Lung (tissue), 12 donors: ENCODE measurements around the gene DNAJC1. TPM values are rescaled to one million over a fixed set of nuclear protein-coding genes. Genes with fewer than 3 reads are reported as not detected.

Experiments used
- ATAC-seq: fragments of 200-7000 bp; cut with Tn5 transposase; one replicate; pipeline ENCODE4 v1.9.1; 2020; ENCODE audit warnings: moderate number of reproducible peaks; ENCODE audit not compliant: insufficient read depth, low FRiP score
- DNase-seq, 3 donors: peaks; one replicate each; pipeline ENCODE4 v3.0.0-alpha.2; 2013 to 2017
- H3K27ac ChIP-seq, 2 donors: one replicate each; pipeline ENCODE4 v1.5.1; 2013; ENCODE audit warnings: mild to moderate bottlenecking in 2 of 2, moderate library complexity in 2 of 2, control low read depth in 1 of 2, inconsistent platforms in 1 of 2, low read depth in 1 of 2, low read length in 1 of 2
- H3K27me3 ChIP-seq, 3 donors: one replicate each; pipeline ENCODE4 v1.5.1; 2013; ENCODE audit warnings: low read length in 2 of 3; ENCODE audit not compliant: control insufficient read depth in 3 of 3, insufficient read depth in 3 of 3
- H3K36me3 ChIP-seq, 4 donors: one replicate each; pipeline ENCODE4 v1.5.1; 2013; ENCODE audit warnings: low read length in 4 of 4, mild to moderate bottlenecking in 1 of 4, moderate library complexity in 1 of 4; ENCODE audit not compliant: control insufficient read depth in 4 of 4, insufficient read depth in 4 of 4
- H3K4me1 ChIP-seq, 5 donors: one replicate each; pipeline ENCODE4 v1.5.1; 2013; ENCODE audit warnings: low read length in 5 of 5, mild to moderate bottlenecking in 2 of 5, moderate library complexity in 1 of 5; ENCODE audit not compliant: control insufficient read depth in 5 of 5, insufficient read depth in 5 of 5
- H3K4me3 ChIP-seq: one replicate; pipeline ENCODE4 v1.5.1; 2013; ENCODE audit warnings: mild to moderate bottlenecking, control low read depth, moderate library complexity
- H3K9ac ChIP-seq, 2 donors: one replicate each; pipeline ENCODE4 v1.5.1; 2013; ENCODE audit warnings: low read length in 2 of 2, control low read depth in 1 of 2; ENCODE audit not compliant: insufficient read depth in 1 of 2
- H3K9me3 ChIP-seq, 4 donors: one replicate each; pipeline ENCODE4 v1.5.1; 2013; ENCODE audit warnings: low read length in 3 of 4, mild to moderate bottlenecking in 1 of 4, moderate library complexity in 1 of 4; ENCODE audit not compliant: control insufficient read depth in 4 of 4, insufficient read depth in 3 of 4
- WGBS, 2 donors: extraction: QIAGEN DNeasy Blood & Tissue Kit; methylation state at CpG; one replicate each; pipeline ENCODE4 v1.1.7; 2013; 5-methylcytosine and 5-hydroxymethylcytosine counted together
- polyA plus RNA-seq, 2 donors: library from polyadenylated mRNA; stranded (reverse); fragments of 200-250 nt; gene quantifications; one replicate each; pipeline ENCODE4 v1.2.1, GENCODE V29; 2013
- total RNA-seq, 2 donors: library from RNA; depleted of rRNA in 1 of 2; stranded (reverse); fragments of >200 nt in 1 of 2; gene quantifications; one replicate each; pipeline ENCODE4 v1.2.1, GENCODE V29; 2014 to 2021
- TF ChIP-seq, protein P1 (sequence below): IDR thresholded peaks from 2 replicates; pipeline ENCODE4 v1.5.1; 2012; ENCODE audit warnings: mild to moderate bottlenecking; ENCODE audit errors: control extremely low read depth, extremely low read depth
- donor health status: control.
- donor health status: control.
- donor health status: Bipolar disorder and iron deficiency.
- donor health status: healthy.
- donor health status: DM: yes; HTN: yes; CAD: no.

DNAJC1 gene
- total and polyA plus RNA-seq, 4 donors: 31.0 to 38.2 (median 35.6) TPM

DNA sequence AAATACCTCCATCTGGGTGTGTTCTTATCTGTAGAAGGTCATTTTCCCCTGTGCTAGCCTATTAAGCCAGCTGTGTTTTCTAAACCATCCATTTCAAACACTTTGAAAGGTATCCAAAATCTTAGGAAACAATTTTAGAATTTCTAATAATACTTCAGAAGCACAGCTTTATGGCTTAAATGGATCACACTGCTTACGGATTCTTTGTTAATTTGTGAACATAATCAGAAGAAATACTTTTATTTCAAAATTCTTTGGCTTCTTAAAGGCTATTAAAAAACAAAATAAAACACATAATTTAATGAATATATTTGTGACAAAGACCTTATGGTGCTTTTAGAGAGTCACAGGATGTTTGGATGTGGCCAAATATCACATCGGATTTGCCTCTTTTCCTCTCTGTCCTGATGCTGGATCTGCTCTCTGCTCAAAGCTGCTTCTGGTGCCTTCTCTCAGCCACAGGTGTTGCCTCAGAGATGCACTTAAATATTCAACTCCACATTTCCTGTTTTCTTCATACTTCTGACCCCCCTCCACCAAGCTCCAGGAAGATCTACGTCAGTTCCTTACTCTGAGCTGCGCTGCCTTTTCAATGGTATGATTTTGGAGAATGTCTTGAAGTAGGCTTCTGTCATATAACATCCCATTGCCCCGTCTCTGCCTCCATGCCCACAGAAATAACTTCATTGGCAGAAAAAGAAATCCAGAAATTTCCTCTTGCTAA lies 238.9 kb downstream of the DNAJC1 start:
- Histone ChIP-seq H3K4me3 (no peak overlapping the region), H3K9me3 (no peaks in the 10 kb centered on the region), H3K27ac (no peak overlapping the region), H3K9ac (no peak overlapping the region), H3K36me3 (peaks cover 0 to 4% (median 0%) of the 10 kb centered on the region in 4 donors), H3K4me1 (peaks cover 0 to 13% (median 0%) of the 10 kb centered on the region in 5 donors), H3K27me3 (no peaks in the 10 kb centered on the region)
- DNase-seq (peak in 2 of 3 donors; percentile 65 to 70), ATAC-seq (no peak)
- 61 to 84% methylated on average over 5 of the region's 5 CpGs for WGBS, 2 donors
- TF ChIP-seq, protein P1, sequence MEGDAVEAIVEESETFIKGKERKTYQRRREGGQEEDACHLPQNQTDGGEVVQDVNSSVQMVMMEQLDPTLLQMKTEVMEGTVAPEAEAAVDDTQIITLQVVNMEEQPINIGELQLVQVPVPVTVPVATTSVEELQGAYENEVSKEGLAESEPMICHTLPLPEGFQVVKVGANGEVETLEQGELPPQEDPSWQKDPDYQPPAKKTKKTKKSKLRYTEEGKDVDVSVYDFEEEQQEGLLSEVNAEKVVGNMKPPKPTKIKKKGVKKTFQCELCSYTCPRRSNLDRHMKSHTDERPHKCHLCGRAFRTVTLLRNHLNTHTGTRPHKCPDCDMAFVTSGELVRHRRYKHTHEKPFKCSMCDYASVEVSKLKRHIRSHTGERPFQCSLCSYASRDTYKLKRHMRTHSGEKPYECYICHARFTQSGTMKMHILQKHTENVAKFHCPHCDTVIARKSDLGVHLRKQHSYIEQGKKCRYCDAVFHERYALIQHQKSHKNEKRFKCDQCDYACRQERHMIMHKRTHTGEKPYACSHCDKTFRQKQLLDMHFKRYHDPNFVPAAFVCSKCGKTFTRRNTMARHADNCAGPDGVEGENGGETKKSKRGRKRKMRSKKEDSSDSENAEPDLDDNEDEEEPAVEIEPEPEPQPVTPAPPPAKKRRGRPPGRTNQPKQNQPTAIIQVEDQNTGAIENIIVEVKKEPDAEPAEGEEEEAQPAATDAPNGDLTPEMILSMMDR: no peak

DNA sequence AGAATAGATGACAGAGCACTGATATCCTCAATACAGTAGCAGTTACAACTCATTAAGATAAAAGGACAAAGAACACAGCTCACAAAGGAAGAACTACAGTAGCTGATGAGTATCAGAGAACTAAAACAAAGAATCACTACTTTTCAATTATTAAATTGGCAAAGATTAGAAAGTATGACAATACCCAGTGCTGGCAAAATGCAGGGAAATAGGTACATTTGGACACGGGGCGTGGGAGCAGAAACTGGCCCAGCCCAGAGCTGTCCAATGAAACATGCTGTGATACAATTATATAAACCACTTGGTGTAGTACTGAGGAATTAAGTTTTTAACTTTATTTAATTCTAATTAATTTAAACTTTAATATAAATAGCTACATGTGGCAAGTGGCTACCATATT lies 243.2 kb downstream of the DNAJC1 start:
- ATAC-seq (no peak), DNase-seq (no peak)
- Histone ChIP-seq H3K36me3 (peaks cover 0 to 11% (median 2%) of the 10 kb centered on the region in 4 donors), H3K27me3 (no peaks in the 10 kb centered on the region), H3K27ac (no peak overlapping the region), H3K9ac (no peak overlapping the region), H3K4me3 (no peak overlapping the region), H3K9me3 (no peaks in the 10 kb centered on the region), H3K4me1 (peaks cover 0 to 36% (median 7%) of the 10 kb centered on the region in 5 donors)
- TF ChIP-seq, protein P1: no peak
- 99% methylated on average over 2 of the region's 2 CpGs for WGBS, 2 donors

DNA sequence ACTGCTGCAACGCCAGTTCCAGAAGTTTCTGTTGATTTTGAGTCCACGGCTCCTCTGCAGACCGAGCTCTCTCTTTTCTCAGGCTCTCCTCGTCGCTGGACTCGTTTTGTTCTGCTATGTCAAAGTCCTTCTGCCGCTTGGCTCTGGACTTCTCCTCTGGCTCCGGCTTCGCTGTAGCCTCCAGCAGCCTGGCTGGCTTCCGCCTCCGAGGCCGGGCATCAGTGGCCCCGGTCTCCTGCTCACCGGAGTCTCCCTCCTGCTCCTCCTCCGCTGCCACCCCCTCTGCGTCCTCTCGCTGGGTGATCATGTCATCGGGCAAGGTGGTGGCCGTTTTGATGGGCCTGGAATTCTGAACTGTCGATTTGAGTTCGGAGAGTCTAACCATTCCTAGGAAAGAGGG lies 244.3 kb downstream of the DNAJC1 start:
- ATAC-seq (no peak), DNase-seq (no peak)

More for the DNA sequence above, 244.3 kb downstream of the DNAJC1 start:
- TF ChIP-seq, protein P1: no peak
- no peak overlapping the region for H3K27ac ChIP-seq
- H3K4me1 ChIP-seq: peaks cover 0 to 35% (median 7%) of the 10 kb centered on the region in 5 donors
- no peaks in the 10 kb centered on the region for H3K27me3 ChIP-seq
- peaks cover 0 to 13% (median 2%) of the 10 kb centered on the region in 4 donors for H3K36me3 ChIP-seq
- H3K9me3 ChIP-seq: no peaks in the 10 kb centered on the region
- 96% methylated on average over 21 of the region's 21 CpGs for WGBS, 2 donors
- no peak overlapping the region for H3K4me3 ChIP-seq
- no peak overlapping the region for H3K9ac ChIP-seq
